VCaP (cell line): Measurements from ENCODE around the gene KCNAB1.

ENCODE experiments used
- H3K27ac ChIP-seq: fragments of 450-650 bp; 2 replicates; pipeline ENCODE4 v1.5.1; 2017
- CTCF ChIP-seq: fragments of 450-650 bp; conservative IDR thresholded peaks from 2 replicates; pipeline ENCODE4 v1.5.1; 2017; ENCODE audit warnings: mild to moderate bottlenecking, moderate library complexity

KCNAB1 gene

GRCh38 chr3:156353563-156353962 is 233.2 kb downstream of the KCNAB1 start:
- no peak for TF ChIP-seq CTCF
- no peak overlapping the region for H3K27ac ChIP-seq

- no peak for TF ChIP-seq CTCF
- H3K27ac ChIP-seq = no peak overlapping the region
Measured at GRCh38 chr3:156356537-156357363, 236.4 kb downstream of the KCNAB1 start.

GRCh38 chr3:156358232-156358631 is 237.9 kb downstream of the KCNAB1 start:
- no peak overlapping the region for H3K27ac ChIP-seq
- no peak for TF ChIP-seq CTCF

- TF ChIP-seq CTCF = no peak
- H3K27ac ChIP-seq = no peak overlapping the region
Measured at GRCh38 chr3:156359368-156359767, 239.0 kb downstream of the KCNAB1 start.

GRCh38 chr3:156360083-156360482 is 239.7 kb downstream of the KCNAB1 start:
- TF ChIP-seq CTCF = no peak
- H3K27ac ChIP-seq = no peak overlapping the region

GRCh38 chr3:156360963-156361362 is 240.6 kb downstream of the KCNAB1 start:
- TF ChIP-seq CTCF = no peak
- H3K27ac ChIP-seq = no peak overlapping the region

GRCh38 chr3:156366559-156366958 is 246.2 kb downstream of the KCNAB1 start:
- no peak overlapping the region for H3K27ac ChIP-seq
- TF ChIP-seq CTCF = no peak
